ENCODE data around the gene SLC25A21.

The SLC25A21 gene

GRCh38 chr14:36928432-36928831, 244.0 kb downstream of the SLC25A21 start:
- H3K4me2 ChIP-seq (ENCODE audit: low read length), result no peak overlapping the region
- H3K79me1 ChIP-seq (ENCODE audit: low read length), result no peaks in the 10 kb centered on the region
- H3K36me3 ChIP-seq (ENCODE audit: control insufficient read depth in 1 of 2, insufficient read depth in 2 of 2, low read length in 2 of 2), result no peaks in the 10 kb centered on the region
- H4K91ac ChIP-seq (ENCODE audit: low read depth, low read length), result no peak overlapping the region
- H4K12ac ChIP-seq (ENCODE audit: low read depth, low read length), result no peak overlapping the region
- H2BK12ac ChIP-seq (ENCODE audit: low read length), result no peak overlapping the region
- no peaks in the 10 kb centered on the region for H3K79me2 ChIP-seq (ENCODE audit: control insufficient read depth, insufficient read depth, low read length, poor library complexity)
- H3K23ac ChIP-seq (ENCODE audit: low read length), result no peak overlapping the region
- no peak overlapping the region for H3K4me3 ChIP-seq (ENCODE audit: low read depth, low read length)
- no peak for DNase-seq
- no peak overlapping the region for H3K18ac ChIP-seq (ENCODE audit: low read length)
- no peak overlapping the region for H2AFZ ChIP-seq (ENCODE audit: insufficient read depth, low read length, poor library complexity)
- no peaks in the 10 kb centered on the region for H3K9me3 ChIP-seq (ENCODE audit: insufficient read depth, low read depth, low read length)
- H3K9ac ChIP-seq (ENCODE audit: low read length), result no peak overlapping the region
- no peak overlapping the region for H2AK5ac ChIP-seq (ENCODE audit: low read length)
- no peak overlapping the region for H2BK5ac ChIP-seq (ENCODE audit: low read depth, low read length, poor library complexity)
- no peaks in the 10 kb centered on the region for H3K27me3 ChIP-seq (ENCODE audit: insufficient read depth, low read length)
- no peaks in the 10 kb centered on the region for H3K4me1 ChIP-seq (ENCODE audit: control insufficient read depth in 1 of 2, insufficient read depth in 2 of 2, low read length in 2 of 2)
- WGBS (ENCODE audit: extremely low coverage, insufficient coverage, insufficient read length), result no CpG with 5 or more reads among the region's 4 CpGs
- no peak overlapping the region for H3K4ac ChIP-seq (ENCODE audit: low read depth, low read length)
- no peak overlapping the region for H4K8ac ChIP-seq (ENCODE audit: low read depth, low read length)
- no peak overlapping the region for H3K27ac ChIP-seq (ENCODE audit: low read depth, low read length)
- no peak overlapping the region for H2BK120ac ChIP-seq (ENCODE audit: insufficient read depth, low read length, poor library complexity)
- no peak overlapping the region for H3K14ac ChIP-seq (ENCODE audit: low read length)

DNA sequence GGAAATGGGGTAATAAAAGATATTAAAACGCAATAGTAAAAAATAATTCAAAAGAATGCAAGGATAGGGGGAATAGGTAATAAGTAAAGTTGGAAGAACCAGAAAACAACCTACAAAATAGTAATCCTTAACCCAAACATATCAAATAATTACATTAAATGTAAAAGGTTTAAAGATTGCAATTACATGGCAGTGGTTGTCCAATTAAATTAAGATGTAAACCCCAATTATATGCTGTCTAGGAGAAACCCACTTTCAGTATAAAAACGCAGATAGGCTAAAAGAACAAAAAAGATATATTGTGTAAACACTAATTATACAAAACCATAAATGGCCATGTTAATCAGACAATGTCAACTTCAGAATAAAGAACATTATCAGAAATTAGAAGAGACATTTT, 247.3 kb downstream of the SLC25A21 start:
- Histone ChIP-seq H3K4me2 (ENCODE audit: low read length) (no peak overlapping the region), H3K9ac (ENCODE audit: low read length) (no peak overlapping the region), H2BK120ac (ENCODE audit: insufficient read depth, low read length, poor library complexity) (no peak overlapping the region), H2AFZ (ENCODE audit: insufficient read depth, low read length, poor library complexity) (no peak overlapping the region), H4K8ac (ENCODE audit: low read depth, low read length) (no peak overlapping the region), H4K91ac (ENCODE audit: low read depth, low read length) (no peak overlapping the region), H3K4ac (ENCODE audit: low read depth, low read length) (no peak overlapping the region), H3K4me1 (ENCODE audit: control insufficient read depth in 1 of 2, insufficient read depth in 2 of 2, low read length in 2 of 2) (no peaks in the 10 kb centered on the region), H3K14ac (ENCODE audit: low read length) (no peak overlapping the region), H2BK5ac (ENCODE audit: low read depth, low read length, poor library complexity) (no peak overlapping the region), H3K18ac (ENCODE audit: low read length) (no peak overlapping the region), H2AK5ac (ENCODE audit: low read length) (no peak overlapping the region), H3K79me1 (ENCODE audit: low read length) (no peaks in the 10 kb centered on the region), H3K9me3 (ENCODE audit: insufficient read depth, low read depth, low read length) (no peaks in the 10 kb centered on the region), H3K36me3 (ENCODE audit: control insufficient read depth in 1 of 2, insufficient read depth in 2 of 2, low read length in 2 of 2) (no peaks in the 10 kb centered on the region), H3K27ac (ENCODE audit: low read depth, low read length) (no peak overlapping the region), H3K23ac (ENCODE audit: low read length) (no peak overlapping the region), H3K4me3 (ENCODE audit: low read depth, low read length) (no peak overlapping the region), H3K79me2 (ENCODE audit: control insufficient read depth, insufficient read depth, low read length, poor library complexity) (no peaks in the 10 kb centered on the region), H3K27me3 (ENCODE audit: insufficient read depth, low read length) (no peaks in the 10 kb centered on the region), H2BK12ac (ENCODE audit: low read length) (no peak overlapping the region), H4K12ac (ENCODE audit: low read depth, low read length) (no peak overlapping the region)
- DNase-seq, result no peak
- WGBS (ENCODE audit: extremely low coverage, insufficient coverage, insufficient read length), result no CpG with 5 or more reads among the region's 2 CpGs

- Histone ChIP-seq H2BK120ac (ENCODE audit: insufficient read depth, low read length, poor library complexity) (no peak overlapping the region), H3K27me3 (ENCODE audit: insufficient read depth, low read length) (no peaks in the 10 kb centered on the region), H3K9me3 (ENCODE audit: insufficient read depth, low read depth, low read length) (peaks cover 1% of the 10 kb centered on the region)
Measured at GRCh38 chr14:36916668-36917067, 255.7 kb downstream of the SLC25A21 start.

GRCh38 chr14:36915081-36915480, 257.3 kb downstream of the SLC25A21 start:
- no peak overlapping the region for H2AK5ac ChIP-seq (ENCODE audit: low read length)
- peaks cover 1% of the 10 kb centered on the region for H3K9me3 ChIP-seq (ENCODE audit: insufficient read depth, low read depth, low read length)
- H3K4ac ChIP-seq (ENCODE audit: low read depth, low read length), result no peak overlapping the region
- H2AFZ ChIP-seq (ENCODE audit: insufficient read depth, low read length, poor library complexity), result no peak overlapping the region
- H3K79me1 ChIP-seq (ENCODE audit: low read length), result no peaks in the 10 kb centered on the region
- DNase-seq, result no peak
- WGBS (ENCODE audit: extremely low coverage, insufficient coverage, insufficient read length), result no CpG with 5 or more reads among the region's 1 CpG
- no peak overlapping the region for H3K9ac ChIP-seq (ENCODE audit: low read length)
- no peak overlapping the region for H2BK12ac ChIP-seq (ENCODE audit: low read length)
- no peak overlapping the region for H2BK5ac ChIP-seq (ENCODE audit: low read depth, low read length, poor library complexity)
- no peaks in the 10 kb centered on the region for H3K36me3 ChIP-seq (ENCODE audit: control insufficient read depth in 1 of 2, insufficient read depth in 2 of 2, low read length in 2 of 2)
- H3K14ac ChIP-seq (ENCODE audit: low read length), result no peak overlapping the region
- no peaks in the 10 kb centered on the region for H3K4me1 ChIP-seq (ENCODE audit: control insufficient read depth in 1 of 2, insufficient read depth in 2 of 2, low read length in 2 of 2)
- H2BK120ac ChIP-seq (ENCODE audit: insufficient read depth, low read length, poor library complexity), result no peak overlapping the region
- no peak overlapping the region for H4K8ac ChIP-seq (ENCODE audit: low read depth, low read length)
- no peak overlapping the region for H3K27ac ChIP-seq (ENCODE audit: low read depth, low read length)
- no peak overlapping the region for H3K4me3 ChIP-seq (ENCODE audit: low read depth, low read length)
- no peaks in the 10 kb centered on the region for H3K79me2 ChIP-seq (ENCODE audit: control insufficient read depth, insufficient read depth, low read length, poor library complexity)
- no peak overlapping the region for H3K23ac ChIP-seq (ENCODE audit: low read length)
- no peaks in the 10 kb centered on the region for H3K27me3 ChIP-seq (ENCODE audit: insufficient read depth, low read length)
- no peak overlapping the region for H4K91ac ChIP-seq (ENCODE audit: low read depth, low read length)
- no peak overlapping the region for H4K12ac ChIP-seq (ENCODE audit: low read depth, low read length)
- no peak overlapping the region for H3K4me2 ChIP-seq (ENCODE audit: low read length)
- no peak overlapping the region for H3K18ac ChIP-seq (ENCODE audit: low read length)

More at GRCh38 chr14:36916668-36917067, 255.7 kb downstream of the SLC25A21 start:
- Histone ChIP-seq H4K91ac (ENCODE audit: low read depth, low read length) (no peak overlapping the region), H2AFZ (ENCODE audit: insufficient read depth, low read length, poor library complexity) (no peak overlapping the region), H4K8ac (ENCODE audit: low read depth, low read length) (no peak overlapping the region), H3K23ac (ENCODE audit: low read length) (no peak overlapping the region), H2AK5ac (ENCODE audit: low read length) (no peak overlapping the region), H3K4ac (ENCODE audit: low read depth, low read length) (no peak overlapping the region), H3K9ac (ENCODE audit: low read length) (no peak overlapping the region), H3K18ac (ENCODE audit: low read length) (no peak overlapping the region), H2BK5ac (ENCODE audit: low read depth, low read length, poor library complexity) (no peak overlapping the region), H3K79me2 (ENCODE audit: control insufficient read depth, insufficient read depth, low read length, poor library complexity) (no peaks in the 10 kb centered on the region), H3K79me1 (ENCODE audit: low read length) (no peaks in the 10 kb centered on the region), H2BK12ac (ENCODE audit: low read length) (no peak overlapping the region), H3K4me3 (ENCODE audit: low read depth, low read length) (no peak overlapping the region), H3K36me3 (ENCODE audit: control insufficient read depth in 1 of 2, insufficient read depth in 2 of 2, low read length in 2 of 2) (no peaks in the 10 kb centered on the region), H3K4me2 (ENCODE audit: low read length) (no peak overlapping the region), H4K12ac (ENCODE audit: low read depth, low read length) (no peak overlapping the region), H3K4me1 (ENCODE audit: control insufficient read depth in 1 of 2, insufficient read depth in 2 of 2, low read length in 2 of 2) (no peaks in the 10 kb centered on the region), H3K14ac (ENCODE audit: low read length) (no peak overlapping the region), H3K27ac (ENCODE audit: low read depth, low read length) (no peak overlapping the region)
- no CpG with 5 or more reads among the region's 2 CpGs for WGBS (ENCODE audit: extremely low coverage, insufficient coverage, insufficient read length)
- no peak for DNase-seq
